Activated effector memory CD4-positive, alpha-beta T cell treated with anti-CD3 and anti-CD28 coated beads, Interleukin-2, amount 50 U/mL, for 16 hours (primary cell): Measurements from ENCODE around the gene STPG4.

ENCODE experiments used
- DNase-seq: peaks from one replicate; pipeline ENCODE4 v3.0.0-alpha.2; 2020

Gene STPG4

DNA sequence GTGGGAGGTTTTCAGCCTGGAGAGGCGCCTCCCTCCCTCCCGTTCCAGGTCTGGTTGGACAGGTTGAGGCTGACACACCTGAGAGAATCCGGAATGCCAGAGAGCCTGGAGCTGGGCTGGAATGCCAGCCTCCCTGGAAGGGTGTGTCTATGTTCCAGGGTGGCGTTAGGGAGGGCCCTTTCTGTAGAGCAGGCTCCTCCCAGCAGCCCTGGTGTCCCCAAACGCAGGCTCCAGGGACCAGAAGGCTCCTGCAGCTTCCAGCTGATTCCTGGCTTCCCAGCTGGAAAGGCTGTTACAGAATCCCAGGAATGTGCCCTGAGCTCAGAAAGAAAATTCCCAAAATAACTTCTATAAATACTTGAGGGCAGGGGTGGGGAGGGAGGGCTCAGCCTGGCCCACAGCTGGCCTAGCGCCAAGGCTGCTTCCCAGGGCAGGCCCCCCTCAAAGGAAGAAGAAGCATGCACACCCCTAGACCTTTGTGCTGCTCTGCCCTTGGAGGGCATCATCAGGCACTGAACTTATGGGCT lies 85.4 kb downstream of the STPG4 start:
- no peak for DNase-seq

DNA sequence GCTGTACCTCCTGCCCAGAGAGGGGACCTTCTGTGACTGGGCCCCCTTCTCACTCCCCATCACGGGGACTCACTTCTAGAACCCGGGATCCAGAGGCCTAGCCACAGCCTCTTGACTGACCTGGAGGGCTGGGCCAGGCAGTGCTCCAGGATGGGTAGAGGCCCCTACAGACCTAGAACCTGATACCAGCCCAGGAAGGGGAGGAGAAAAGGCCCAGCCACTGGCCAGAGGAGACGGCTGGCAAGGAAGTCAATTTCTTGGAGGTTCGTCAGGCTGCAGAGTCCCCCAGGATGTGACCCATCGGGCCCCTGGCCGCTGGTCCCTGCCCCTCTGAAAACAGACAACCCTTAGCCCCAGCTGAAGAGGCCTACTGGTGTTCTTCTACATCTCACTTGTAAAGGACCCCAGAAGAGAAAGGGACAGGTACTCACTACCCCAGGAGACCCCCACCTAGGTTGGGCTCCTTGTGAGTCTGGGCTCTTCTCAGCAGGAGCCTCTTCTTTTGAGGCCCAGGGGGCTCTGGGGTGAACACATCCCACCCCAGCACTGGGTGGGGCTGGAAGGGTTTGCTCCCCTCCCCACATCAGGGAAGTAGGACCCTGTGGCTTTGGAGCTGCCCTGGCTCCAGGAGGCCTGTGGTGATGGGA lies 86.0 kb downstream of the STPG4 start:
- no peak for DNase-seq

DNA sequence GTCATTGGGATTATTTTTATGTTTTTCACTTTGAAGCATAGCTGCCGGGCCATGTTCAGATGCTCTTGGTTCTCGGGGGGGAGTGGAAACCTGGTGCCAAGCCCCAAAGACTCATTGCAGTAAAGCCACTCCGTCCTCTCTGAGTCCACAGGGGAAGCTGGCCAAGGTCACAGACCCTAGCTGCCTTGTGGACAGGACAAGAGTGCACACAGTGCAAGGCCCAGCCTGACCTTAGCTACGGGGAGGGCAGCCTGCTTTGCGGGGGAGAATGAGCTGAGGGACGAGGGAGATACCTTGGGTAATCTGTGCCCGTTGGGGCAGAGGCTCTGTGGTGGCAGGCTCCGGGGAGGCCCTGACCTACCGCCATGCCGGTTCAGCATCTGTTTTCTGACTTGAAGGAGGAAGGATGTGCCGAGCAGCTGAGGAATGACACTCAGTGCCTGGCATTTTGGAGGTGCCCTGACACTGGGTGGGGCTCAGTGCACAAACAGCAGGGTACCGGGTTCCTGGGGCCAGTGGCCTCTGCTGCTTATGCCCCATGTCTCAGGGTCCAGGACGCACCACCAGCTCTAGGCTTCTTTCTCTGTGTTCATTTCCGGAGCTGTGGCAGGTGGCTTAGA lies 87.2 kb downstream of the STPG4 start:
- DNase-seq, result no peak

DNA sequence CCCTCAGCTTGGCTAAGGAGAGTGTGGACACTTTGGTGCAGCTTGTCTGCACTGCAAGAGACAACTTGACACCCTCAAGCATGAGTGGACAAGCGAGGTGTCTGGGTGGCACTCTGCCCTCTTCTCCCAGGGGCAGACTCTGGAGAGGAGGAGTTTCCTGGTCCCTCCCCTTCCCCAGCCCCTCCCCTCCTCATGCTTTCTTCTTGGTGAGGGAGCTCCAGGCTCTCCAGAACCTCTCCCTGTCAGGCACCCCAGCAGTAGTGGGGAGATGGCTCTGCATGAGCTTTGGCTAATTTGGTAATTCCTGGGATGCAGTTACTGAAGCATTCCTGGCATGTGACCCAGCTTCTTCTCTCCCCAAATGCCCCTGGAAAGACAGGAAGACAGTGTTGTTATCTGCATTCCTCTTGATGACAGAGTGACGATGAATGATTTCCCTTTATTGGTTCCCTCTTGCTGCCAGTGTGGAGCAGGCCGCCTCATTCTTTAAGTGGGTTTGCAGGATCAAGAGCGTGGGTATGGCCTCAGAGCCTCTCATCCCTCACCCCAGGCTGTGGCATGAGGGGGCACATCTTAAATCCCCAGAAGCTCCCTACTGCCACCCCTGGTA lies 89.2 kb downstream of the STPG4 start:
- DNase-seq, result no peak

DNA sequence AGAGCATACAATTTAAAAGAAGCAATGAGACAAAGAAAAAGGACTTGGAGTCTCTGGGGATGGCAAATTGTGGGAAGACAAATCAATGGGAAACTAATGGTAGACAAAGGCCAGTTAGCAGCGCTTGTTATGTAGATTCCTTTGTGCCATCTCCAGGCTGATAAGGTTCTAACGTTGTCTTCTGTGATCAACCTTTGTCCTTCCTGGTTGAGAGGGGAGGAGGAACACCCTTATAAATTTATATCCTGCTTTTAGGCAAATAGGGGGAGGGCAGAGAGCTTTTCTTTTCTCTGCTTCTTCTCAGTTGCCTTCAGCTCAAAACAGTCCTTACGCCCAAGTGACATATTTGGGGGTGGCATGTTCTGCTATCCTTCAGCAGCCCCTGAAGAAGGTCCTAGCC lies 89.8 kb downstream of the STPG4 start:
- DNase-seq, result no peak

DNA sequence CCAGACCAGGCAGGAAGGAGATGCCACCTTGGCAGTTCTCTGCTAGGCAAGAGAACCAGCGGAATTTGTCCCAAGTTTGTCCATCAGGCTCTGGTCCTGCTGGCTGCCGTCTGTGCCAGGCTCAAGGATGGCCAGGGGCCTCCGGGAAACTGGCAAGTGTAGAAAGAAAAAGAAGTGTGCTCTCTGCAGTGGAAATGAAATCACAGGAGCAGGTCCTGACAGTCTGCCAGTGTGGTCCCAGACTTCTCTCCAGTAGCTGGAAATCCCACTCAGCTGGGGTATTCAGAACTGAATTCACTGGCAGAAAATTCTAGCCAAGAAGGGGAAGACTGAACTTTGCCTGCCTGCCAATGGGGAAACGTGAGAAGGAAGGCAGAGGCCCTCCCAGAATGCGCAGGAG lies 91.0 kb downstream of the STPG4 start:
- DNase-seq, result no peak

DNA sequence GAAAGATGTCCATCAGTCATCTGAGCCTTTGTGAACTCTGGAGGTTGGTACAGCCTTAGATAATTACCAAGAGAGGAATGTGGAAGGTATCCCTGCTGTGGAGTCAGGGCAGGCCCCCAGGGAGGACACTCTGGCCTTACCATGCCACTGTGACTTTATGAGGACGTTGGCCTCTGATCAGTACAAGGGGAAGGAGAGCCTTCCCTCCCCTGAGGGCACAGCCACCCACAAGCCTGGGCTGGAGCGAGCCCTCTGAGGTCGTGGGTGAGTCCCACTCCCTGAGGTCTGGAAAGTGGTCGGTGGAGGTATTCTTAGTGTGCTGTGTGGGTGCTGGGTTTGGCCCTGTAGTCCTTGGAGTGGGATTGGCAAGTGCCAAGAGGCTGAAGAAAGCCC lies 91.6 kb downstream of the STPG4 start:
- DNase-seq, result no peak

DNA sequence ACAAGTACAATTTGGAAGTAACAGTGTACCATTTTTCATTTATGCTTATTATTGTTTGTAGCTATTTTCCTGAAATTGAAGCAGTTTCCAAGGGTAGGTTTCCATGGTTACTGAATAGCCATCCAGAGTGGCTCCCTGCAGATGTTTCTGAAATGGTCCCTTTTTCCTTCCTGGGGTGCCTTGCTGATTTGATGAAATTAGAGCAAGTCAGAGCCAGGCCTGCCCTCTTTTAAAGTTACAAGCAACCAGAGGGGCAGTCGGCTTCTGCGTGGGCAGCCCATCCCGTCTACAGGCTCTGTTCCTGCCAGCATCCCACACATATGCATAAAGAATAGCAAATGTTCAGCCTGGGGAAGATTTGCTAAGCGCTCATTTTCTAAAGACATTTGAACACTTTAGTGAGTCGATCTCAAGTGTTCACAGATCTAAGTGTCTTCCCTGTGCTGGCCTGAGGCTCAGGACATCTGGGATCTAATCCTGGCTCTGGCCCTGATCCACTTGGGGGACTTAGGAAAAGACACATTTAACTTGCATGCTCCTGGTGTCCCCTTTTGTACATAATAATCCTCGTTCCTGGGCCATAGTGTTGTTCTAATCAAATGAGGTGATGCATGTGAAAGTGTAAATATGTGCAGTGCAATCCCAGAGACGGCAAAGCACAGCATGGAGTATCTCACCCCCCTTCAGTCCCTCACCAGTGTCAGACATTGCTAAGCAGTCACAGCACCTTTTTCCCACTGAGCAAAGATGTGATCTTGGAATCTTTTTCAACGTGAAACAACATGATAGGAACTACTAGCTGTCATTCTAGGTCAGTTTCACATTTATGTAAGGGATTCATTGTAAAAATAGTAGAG lies 92.2 kb downstream of the STPG4 start:
- no peak for DNase-seq

DNA sequence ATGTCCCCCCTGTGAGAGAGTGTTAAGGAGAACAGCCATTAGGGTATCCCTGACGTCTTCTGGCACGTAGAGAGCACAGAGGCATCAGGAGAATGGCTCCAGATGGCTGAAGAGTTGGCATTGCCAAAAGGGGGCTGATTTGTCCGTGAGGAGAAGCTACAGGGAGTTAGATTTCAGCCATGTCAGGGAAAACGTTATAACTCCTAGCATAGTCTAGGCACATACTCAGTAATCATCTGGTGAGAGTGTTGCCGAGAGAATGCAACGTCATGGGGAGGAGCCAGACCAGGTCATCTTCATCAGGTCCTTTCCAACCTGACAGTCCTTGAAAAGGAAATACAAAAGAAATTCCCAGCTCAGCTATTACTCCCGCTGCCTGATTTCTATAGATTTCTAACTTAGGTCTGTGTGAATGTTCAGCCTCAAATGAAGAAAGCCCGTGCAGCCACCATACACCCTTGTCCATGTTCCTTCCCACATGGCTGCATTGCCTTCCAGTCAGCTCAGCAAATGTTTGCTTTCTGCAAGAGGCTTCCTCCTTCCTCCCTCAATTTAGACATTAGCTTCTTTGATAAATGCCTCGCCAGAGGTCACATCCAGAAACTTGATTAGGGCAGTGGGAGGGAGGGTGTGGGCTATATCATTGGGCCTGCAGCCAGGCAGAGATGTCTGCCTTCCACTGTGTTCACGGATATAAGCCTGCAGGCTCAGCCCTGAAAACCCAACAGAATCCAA lies 93.0 kb downstream of the STPG4 start:
- DNase-seq, result no peak

DNA sequence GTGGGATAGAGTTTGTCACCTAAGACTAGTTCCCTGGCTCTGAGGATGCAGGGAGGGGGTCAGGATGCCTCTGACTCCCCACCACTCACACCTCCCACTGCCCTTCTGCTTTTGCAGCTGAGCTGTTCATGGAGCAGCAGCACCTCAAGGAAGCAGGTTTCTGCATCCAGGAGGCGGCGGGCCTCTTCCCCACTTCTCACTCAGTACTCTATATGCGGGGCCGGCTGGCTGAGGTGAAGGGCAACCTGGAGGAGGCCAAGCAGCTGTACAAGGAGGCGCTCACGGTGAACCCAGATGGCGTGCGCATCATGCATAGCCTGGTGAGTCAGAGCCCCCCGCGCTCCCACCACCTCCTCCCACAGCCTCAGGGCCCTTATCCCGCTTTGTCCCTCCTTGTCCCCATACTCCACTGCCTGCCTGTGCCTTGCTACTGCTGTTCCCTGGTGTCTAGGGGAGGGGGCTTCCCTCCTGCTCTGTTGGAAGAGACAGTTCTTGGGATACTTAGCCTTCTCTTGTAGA lies 94.4 kb downstream of the STPG4 start:
- no peak for DNase-seq

DNA sequence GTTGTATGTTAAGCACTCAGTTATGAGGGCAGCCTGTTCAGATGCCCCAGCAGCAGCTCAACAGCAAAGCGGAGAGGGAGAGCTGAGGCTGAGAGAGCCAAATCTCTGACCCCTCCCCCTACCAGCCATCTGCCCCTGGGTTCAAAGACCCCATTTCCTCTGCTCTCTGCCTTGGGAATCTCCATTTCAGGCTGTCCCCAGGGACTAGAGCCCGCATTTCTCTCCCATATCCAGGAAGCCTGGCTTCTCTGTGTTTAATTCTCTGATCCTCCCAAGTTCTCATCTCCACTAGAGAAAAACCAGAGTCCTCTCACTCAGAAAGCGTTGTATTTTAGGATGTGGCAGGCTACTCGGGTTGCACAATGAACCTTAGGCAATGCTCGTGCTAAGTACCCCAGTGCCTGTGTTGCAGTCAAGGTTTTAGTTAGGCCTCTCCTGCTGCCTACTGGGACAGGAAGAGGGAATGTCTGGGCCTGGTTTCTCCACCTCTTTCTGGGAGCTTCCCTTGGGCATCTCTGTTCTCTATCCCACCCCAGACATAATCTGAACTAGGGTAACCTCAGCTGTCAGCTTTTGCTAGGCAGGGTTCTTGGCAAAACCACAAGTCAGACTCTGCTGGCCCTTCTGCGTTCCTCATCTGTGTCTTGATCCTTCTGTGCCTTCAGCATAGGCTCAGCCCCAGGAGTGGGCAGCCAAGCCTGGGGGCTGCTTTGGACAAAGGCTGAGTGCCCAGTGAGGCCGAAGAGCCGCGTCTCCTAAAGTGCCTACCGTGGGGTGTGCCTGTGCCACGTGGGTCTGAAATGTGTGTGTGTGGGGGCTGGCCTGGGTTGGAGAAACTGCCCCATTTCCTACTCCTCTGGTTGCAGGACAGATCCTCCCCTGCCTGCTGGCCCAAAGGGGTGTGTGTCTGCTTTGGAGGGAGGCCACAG lies 96.8 kb downstream of the STPG4 start:
- DNase-seq, result no peak

DNA sequence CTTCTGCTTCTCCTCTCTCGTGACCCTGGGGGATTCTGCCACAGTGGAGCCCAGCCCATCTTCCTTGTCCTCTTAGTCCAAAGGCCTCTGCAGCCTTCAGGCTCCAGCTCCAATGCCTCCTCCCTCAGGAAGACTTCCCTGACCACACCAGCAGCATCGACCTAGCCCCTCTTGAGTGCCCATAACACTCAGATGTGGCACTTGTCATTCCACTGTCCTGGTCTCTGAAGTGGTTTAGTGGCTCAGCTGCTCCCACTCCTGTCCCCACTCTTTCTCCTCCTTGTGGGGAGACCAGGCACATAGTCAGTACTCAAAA lies 97.5 kb downstream of the STPG4 start:
- no peak for DNase-seq

DNA sequence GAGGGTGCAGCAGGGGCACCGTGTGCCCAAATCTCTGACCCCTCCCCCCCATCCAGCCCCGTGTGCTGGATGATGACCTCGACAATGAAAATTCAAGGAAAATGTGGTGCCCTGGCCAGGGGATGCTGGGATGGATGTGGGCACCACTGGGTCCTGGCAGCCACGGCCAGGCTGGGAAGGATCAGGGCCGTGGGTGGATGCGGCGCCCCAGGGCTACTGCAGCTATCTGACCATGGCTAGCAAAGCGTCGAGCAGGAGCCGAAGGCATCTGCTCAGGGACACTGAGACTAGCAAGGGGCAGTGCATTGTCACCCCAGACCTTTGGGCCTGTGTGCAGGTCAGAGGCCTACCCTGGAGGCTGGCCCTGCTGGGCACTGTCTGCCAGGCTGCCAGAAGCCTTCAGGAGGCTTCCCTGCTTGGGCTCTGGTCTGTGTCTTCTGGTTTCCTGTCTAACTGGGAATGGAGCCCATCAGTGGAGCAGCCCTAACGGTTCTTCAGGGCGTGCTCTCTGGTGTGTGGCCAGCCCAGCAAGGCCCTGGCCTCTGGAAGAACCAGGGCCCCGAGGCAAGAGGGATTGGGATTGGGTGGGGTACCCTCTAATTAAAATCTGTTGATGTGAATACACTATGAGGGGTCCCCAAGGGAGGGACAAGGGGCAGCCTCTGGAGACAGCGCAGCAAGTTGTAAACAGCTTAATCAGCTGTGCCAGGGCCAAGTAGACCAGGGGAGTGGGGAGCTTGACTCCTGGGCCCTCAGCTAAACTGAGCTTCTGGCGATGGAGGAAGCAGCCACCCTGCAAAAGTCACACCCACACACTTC lies 98.0 kb downstream of the STPG4 start:
- no peak for DNase-seq

DNA sequence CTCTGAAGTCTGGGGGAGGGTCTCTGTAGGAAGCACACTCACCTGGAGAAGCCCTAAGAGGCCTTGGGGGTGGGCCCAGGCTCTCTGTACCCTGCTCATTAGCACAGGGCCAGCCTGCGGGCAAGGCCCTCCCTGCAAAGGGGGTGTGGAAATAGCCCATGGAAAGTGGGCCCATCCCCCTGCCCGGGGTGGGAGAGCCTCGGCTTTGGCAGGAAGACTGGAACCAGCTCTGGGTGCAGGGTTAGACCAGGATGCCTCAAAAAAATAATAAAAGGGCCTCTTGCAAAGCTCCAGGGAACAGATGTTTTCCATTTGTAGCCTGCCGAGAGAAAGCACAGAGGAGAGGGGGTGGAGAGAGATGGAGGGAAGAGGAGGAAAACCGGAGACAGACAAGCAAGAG lies 98.7 kb downstream of the STPG4 start:
- DNase-seq, result no peak

DNA sequence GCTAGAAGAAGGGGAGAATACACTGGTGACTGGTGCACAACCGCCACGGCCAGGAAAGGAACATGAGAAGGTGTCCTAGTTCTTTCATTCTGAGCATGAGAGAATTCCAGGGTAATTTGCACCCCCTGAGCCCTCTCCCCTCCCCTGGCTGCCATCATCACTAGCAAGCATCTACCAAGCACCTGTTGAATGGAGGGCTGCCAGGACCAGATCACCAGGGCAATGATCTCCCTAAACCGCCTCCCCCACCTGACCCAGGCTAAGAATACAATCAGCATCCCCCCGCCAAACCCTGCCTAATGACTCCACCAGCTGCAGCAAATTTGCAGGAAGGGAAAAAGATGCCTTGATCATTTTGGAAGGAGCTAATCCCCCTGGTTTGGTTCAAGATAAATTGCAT lies 100.2 kb downstream of the STPG4 start:
- no peak for DNase-seq

DNA sequence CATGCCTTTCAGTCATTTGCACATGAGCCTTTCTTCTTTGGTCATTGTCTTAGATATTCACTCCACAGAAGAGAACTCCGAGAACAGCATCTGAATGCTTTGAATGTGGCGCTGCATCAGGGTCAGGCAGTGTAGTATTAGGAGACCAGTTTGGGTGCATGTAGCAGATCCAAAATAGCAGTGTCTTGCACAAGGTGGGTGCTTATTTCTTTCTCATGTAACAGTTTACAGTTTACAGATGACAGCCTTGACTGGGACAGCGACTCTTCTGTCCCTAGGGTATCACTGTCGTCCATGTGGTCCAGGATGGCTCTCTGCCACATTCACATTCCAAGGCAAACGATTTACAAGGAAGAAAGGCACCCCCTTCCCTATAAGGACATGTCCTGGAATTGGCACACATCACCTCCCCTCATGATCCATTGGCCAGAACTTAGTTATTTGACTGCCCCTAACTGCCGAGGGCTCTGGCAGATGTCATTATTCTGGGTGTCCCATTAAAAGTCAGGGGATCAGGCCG lies 101.0 kb downstream of the STPG4 start:
- no peak for DNase-seq

DNA sequence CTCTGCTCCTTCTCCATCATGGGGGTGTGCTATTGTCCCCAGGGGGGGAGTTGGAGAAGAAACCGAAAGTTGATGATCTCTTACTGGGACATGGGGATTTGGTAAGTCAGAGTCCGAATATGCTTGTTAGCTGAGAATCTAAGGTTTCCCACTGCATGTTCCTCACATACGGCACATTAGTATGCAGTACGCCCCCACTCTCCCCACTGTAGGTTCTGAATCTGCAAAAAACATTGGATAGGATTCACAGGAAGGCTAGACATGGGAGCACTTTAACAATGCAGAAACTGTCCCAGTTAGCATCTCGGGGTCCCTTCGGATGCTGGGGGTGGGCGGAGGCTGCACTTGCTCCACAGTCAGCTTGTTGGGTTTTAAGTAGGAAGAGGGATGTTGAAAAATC lies 102.3 kb downstream of the STPG4 start:
- DNase-seq, result no peak

DNA sequence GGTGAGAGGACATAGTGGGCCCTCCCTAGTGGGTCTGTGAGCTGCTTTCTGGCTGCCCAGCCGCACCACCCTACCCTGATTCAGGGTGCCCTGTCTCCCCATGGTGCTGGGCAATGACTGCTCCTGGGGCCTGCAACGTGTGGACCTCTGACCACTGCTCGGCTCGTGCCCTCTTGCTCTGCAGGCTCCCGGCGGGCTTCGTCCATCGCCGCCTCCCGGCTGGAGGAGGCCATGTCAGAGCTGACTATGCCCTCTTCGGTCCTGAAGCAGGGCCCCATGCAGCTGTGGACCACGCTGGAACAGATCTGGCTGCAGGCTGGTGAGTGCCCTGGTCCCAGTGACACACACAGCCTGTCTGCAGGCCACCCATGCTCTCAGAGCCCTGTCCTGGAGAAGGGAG lies 103.5 kb downstream of the STPG4 start:
- no peak for DNase-seq

DNA sequence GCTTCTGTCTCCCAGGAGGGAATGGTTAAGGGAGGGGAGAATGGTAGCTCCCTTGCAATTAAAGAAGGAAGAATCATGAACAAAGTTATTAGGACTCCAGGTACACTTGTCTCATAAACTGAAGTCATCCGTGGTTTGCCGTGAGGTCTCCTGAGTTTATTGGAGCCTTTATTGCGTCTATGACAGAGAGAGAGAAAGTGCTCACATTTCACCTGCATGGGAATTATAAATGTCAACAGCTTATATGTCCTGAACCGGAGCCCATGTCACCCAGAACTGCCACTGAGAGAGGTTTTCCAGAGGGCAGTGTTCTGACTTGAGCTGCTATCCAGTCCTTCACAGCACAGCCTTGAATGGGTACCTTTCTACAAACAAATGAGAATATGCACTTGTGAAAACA lies 104.3 kb downstream of the STPG4 start:
- no peak for DNase-seq

DNA sequence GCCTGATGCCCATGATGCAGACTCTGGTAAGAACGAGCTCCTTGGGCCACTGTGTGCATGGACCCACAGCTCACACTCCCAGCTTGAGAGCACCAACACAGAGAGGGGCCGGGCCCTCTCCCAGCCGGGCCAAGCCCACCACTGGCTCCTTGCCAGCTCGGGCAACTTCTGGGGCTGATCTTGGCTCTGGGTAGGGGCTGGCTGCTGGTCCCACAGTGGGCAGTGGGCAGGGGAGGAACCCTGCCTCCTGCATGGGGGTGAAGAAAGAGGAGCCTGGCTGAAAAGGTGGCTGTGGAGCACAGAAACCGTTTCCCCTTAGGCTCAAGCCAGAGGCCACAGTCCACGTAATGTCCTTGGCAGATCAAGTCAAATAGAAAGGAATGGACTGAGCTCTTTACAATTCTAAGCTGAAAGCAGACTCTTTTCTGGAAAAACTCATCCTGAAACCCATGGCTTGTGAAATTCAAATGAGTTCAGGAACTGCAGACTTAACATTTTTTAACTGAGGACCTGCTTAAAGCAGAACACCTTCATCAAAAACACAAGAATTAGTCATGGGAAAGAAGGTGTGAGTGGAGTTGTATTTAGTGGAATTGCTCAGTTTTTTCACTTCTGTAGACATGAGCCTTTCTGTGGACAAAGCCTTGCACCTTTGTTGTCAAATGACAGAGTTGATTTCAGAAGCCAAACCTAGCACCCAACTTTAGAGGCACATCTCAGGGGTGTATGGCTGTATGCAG lies 104.9 kb downstream of the STPG4 start:
- DNase-seq, result no peak
